ENCODE data around the gene MTA3. TPM values are rescaled to one million over a fixed set of nuclear protein-coding genes. Genes with fewer than 3 reads are reported as not detected.

The MTA3 gene
- total and polyA plus RNA-seq, 2 of the 8 experiments (the other 6 are each of a cell fraction or from before 2014, with no cell fraction given), result 125 to 184 TPM

DNA sequence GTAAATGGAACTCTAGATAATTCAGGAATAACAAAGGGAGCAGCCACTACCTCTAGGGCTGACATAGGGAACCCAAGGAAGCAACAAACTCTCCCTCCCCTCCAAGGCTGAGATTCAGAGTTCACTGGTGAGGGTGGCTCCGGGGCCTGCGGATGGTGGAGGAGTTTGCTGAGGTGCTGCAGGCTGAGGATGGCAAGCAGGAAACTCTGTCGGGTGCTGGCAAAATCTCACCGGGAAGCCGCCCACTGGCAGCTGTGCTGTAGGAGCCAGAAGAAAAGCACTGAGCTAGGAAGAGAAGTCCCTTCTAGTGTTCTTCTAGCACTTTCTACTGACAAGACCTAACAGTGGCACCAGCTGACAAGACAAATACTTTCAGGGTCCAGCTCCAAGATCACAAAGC, 236.5 kb downstream of the MTA3 start:
- H2BK15ac ChIP-seq (ENCODE audit: low read length), result no peak overlapping the region
- no peak overlapping the region for H4K91ac ChIP-seq (replicated peaks; ENCODE audit: insufficient read length, low read length)
- H3K18ac ChIP-seq (ENCODE audit: extremely low read depth, low read length), result no peak overlapping the region
- H3K36me3 ChIP-seq (ENCODE audit: control insufficient read depth in 2 of 4, insufficient read depth in 4 of 4, low read length in 3 of 4), result no peaks in the 10 kb centered on the region
- CTCF ChIA-PET (ENCODE audit: partially characterized antibody), result interaction anchor here (0.7 to 1.4 kb wide), 3 partner anchors 11 to 98 kb away, joined by 3 to 4 read pairs (median 3); no protein-coding TSS in a partner anchor
- no peak overlapping the region for H3K23ac ChIP-seq (ENCODE audit: insufficient read length)
- POLR2A ChIA-PET (ENCODE audit: partially characterized antibody), result no interaction called here
- no peaks in the 10 kb centered on the region for H3K79me2 ChIP-seq (ENCODE audit: control insufficient read depth in 1 of 2, insufficient read depth in 2 of 2, low read length in 2 of 2)
- H3K9ac ChIP-seq (replicated peaks in 1 of 4; ENCODE audit: extremely low read depth in 1 of 4, low read depth in 3 of 4, low read length in 3 of 4), result no peak overlapping the region
- no peaks in the 10 kb centered on the region for H3K9me3 ChIP-seq (ENCODE audit: insufficient read depth in 2 of 2, low read depth in 1 of 2, low read length in 1 of 2)
- H3K27me3 ChIP-seq (replicated peaks in 1 of 4; ENCODE audit: control insufficient read depth in 3 of 4, extremely low read depth in 1 of 4, insufficient read depth in 3 of 4, low read length in 3 of 4), result no peaks in the 10 kb centered on the region
- FAIRE-seq, result no peak
- H3K14ac ChIP-seq (ENCODE audit: insufficient read length), result no peak overlapping the region
- H4K5ac ChIP-seq (ENCODE audit: insufficient read length, low read depth, low read length), result no peak overlapping the region
- no peak overlapping the region; the same call in 1 of the 2 replicates for H4K8ac ChIP-seq (ENCODE audit: extremely low read depth, insufficient read depth, low read length)
- no peak overlapping the region for H2BK120ac ChIP-seq (replicated peaks; ENCODE audit: low read depth, low read length)
- H3K23me2 ChIP-seq (ENCODE audit: low read depth, low read length), result no peaks in the 10 kb centered on the region
- H3K4ac ChIP-seq (replicated peaks; ENCODE audit: insufficient read length, low read depth, low read length), result no peak overlapping the region
- H2AK5ac ChIP-seq (ENCODE audit: low read depth, low read length), result no peak overlapping the region
- H4K20me1 ChIP-seq (replicated peaks in 1 of 2; ENCODE audit: control insufficient read depth in 1 of 2, insufficient read depth in 2 of 2, low read length in 2 of 2), result no peaks in the 10 kb centered on the region
- H2BK5ac ChIP-seq (ENCODE audit: low read depth, low read length), result no peak overlapping the region
- no peak overlapping the region for H3K4me3 ChIP-seq (ENCODE audit: extremely low read depth in 1 of 4, insufficient read depth in 2 of 4, low read depth in 3 of 4, low read length in 4 of 4)
- TF ChIP-seq BCL11A (IDR thresholded peaks at IDR 0.05; ENCODE audit: low read depth in 2 of 2, low read length in 2 of 2), result no peak
- no peak for TF ChIP-seq POLR2AphosphoS5 (IDR thresholded peaks at IDR 0.05; ENCODE audit: low read depth, low read length)
- no peak for TF ChIP-seq CBX8 (IDR thresholded peaks at IDR 0.05; ENCODE audit: borderline replicate concordance, low read depth, low read length)
- TF ChIP-seq SUZ12 (IDR thresholded peaks at IDR 0.05; ENCODE audit: low read length), result no peak
- no peak for TF ChIP-seq GABPA (IDR thresholded peaks at IDR 0.05; ENCODE audit: borderline replicate concordance, insufficient read depth, low read length)
- TF ChIP-seq SIN3A (conservative IDR thresholded peaks at IDR 0.05 in 1 of 2, IDR thresholded peaks at IDR 0.05 in 1 of 2; ENCODE audit: low read depth in 1 of 2, low read length in 2 of 2), result no peak
- TF ChIP-seq ASH2L (IDR thresholded peaks at IDR 0.05; ENCODE audit: low read length), result no peak
- no peak for TF ChIP-seq SP1 (IDR thresholded peaks at IDR 0.05; ENCODE audit: low read depth, low read length)
- no peak for TF ChIP-seq TAF7 (optimal IDR thresholded peaks at IDR 0.05; ENCODE audit: borderline replicate concordance, low read depth, low read length)
- TF ChIP-seq, protein P1, sequence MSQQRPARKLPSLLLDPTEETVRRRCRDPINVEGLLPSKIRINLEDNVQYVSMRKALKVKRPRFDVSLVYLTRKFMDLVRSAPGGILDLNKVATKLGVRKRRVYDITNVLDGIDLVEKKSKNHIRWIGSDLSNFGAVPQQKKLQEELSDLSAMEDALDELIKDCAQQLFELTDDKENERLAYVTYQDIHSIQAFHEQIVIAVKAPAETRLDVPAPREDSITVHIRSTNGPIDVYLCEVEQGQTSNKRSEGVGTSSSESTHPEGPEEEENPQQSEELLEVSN (IDR thresholded peaks at IDR 0.05), result no peak
- no peak for TF ChIP-seq TEAD4 (IDR thresholded peaks at IDR 0.05; ENCODE audit: low read depth, low read length)
- TF ChIP-seq RFX5 (IDR thresholded peaks at IDR 0.05; ENCODE audit: borderline replicate concordance, low read depth, low read length), result no peak
- TF ChIP-seq CBX5 (IDR thresholded peaks at IDR 0.05; ENCODE audit: low read depth, low read length), result no peak
- 84% methylated on average over 5 of the region's 5 CpGs; no CpG with 5 or more reads in 1 of the 2 experiments for WGBS, 2 experiments (ENCODE audit: extremely low coverage in 1 of 2, insufficient coverage in 1 of 2, insufficient read length in 1 of 2, insufficient replicate concordance in 2 of 2, low coverage in 1 of 2, low lambda C conversion rate in 2 of 2, missing lambda C conversion rate in 1 of 2)
- H2BK12ac ChIP-seq (ENCODE audit: low read depth, low read length), result no peak overlapping the region
- H3K56ac ChIP-seq (replicated peaks; ENCODE audit: insufficient read length, low read depth, low read length), result no peak overlapping the region
- peaks cover 0 to 3% (median 0%) of the 10 kb centered on the region in 4 experiments; a peak in 2 of 7 replicates for H3K4me1 ChIP-seq (replicated peaks in 1 of 4; ENCODE audit: control insufficient read depth in 3 of 4, insufficient read depth in 4 of 4, low read length in 3 of 4)
- no peak for DNase-seq (ENCODE audit: low read depth in 1 of 2, low spot score in 2 of 2)
- no peak overlapping the region for H3K4me2 ChIP-seq (ENCODE audit: insufficient read depth in 1 of 2, low read depth in 2 of 2, low read length in 2 of 2)
- H2BK20ac ChIP-seq (ENCODE audit: low read length), result no peak overlapping the region
- H3K79me1 ChIP-seq (ENCODE audit: low read depth, low read length), result no peaks in the 10 kb centered on the region
- no peak overlapping the region for H3K27ac ChIP-seq (ENCODE audit: low read depth, low read length)
- H2AFZ ChIP-seq (ENCODE audit: low read length), result no peak overlapping the region

Measured in H1 (cell line).